ENCODE results near the gene DNAJC22. TPM values are rescaled to one million over a fixed set of nuclear protein-coding genes. Genes with fewer than 3 reads are reported as not detected.

Gene DNAJC22
- total and polyA plus RNA-seq, 9 of the 15 experiments (the other 6 are each of a cell fraction or from before 2014, with no cell fraction given) = 0.10 to 1.2 (median 0.47) TPM

DNA sequence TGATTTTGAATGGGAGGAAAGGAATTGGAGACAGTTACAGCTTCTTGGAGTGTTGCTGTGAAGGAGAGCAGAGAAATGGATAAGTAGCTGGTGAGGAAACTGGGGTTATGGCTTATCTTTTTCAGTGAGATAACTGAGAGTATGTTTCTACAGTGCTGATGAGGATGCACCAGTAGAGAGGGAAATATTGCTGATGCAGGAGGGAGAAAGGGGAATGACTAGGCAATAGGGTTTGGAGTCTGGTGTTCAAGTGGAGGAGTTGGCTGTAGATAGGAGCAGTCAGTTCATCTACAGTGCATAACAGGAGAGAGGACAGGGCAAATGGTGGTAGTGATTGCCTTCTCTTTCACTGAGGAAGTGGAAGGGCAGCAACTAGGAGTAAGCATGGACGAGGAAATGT, 53.6 kb downstream of the DNAJC22 start (continued):
- TF ChIP-seq, protein P1, sequence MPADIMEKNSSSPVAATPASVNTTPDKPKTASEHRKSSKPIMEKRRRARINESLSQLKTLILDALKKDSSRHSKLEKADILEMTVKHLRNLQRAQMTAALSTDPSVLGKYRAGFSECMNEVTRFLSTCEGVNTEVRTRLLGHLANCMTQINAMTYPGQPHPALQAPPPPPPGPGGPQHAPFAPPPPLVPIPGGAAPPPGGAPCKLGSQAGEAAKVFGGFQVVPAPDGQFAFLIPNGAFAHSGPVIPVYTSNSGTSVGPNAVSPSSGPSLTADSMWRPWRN (IDR thresholded peaks at IDR 0.05; ENCODE audit: low read depth) = no peak
- TF ChIP-seq HMBOX1 (IDR thresholded peaks at IDR 0.05) = peak; percentile 65
- TF ChIP-seq RBM22 (IDR thresholded peaks at IDR 0.05; ENCODE audit: low read depth, low read length, poor library complexity, severe bottlenecking) = no peak
- TF ChIP-seq MLLT1 (IDR thresholded peaks at IDR 0.05) = 0 out of 4 replicates have a peak, but pooled peaks of 1 of the 2 experiments have one; percentile 20
- TF ChIP-seq CBFA2T3 (IDR thresholded peaks at IDR 0.05) = peak; percentile 41; the same call in 1 of the 2 replicates
- no peak for TF ChIP-seq KLF1 (tag; IDR thresholded peaks at IDR 0.05)
- no peak for TF ChIP-seq RB1 (IDR thresholded peaks at IDR 0.05; ENCODE audit: low read depth)
- no peak for TF ChIP-seq HIVEP1 (CRISPR knock-in tag; IDR thresholded peaks at IDR 0.05)
- TF ChIP-seq ZNF57 (CRISPR knock-in tag; IDR thresholded peaks at IDR 0.05) = no peak
- TF ChIP-seq SMARCE1 (IDR thresholded peaks at IDR 0.05) = peak; percentile 76; the same call in 1 of the 2 replicates
- no peak for TF ChIP-seq SMAD4 (CRISPR knock-in tag; conservative IDR thresholded peaks at IDR 0.05)
- peak; percentile 98 for TF ChIP-seq MAFG (tag; conservative IDR thresholded peaks at IDR 0.05)
- peak; percentile 61 for TF ChIP-seq JUND (IDR thresholded peaks at IDR 0.05; ENCODE audit: borderline replicate concordance, low read depth, low read length)
- TF ChIP-seq JUND (tag; IDR thresholded peaks at IDR 0.05; ENCODE audit: borderline replicate concordance, low read depth, low read length) = peak; percentile 61; the same call in 1 of the 3 replicates
- TF ChIP-seq, protein P2, sequence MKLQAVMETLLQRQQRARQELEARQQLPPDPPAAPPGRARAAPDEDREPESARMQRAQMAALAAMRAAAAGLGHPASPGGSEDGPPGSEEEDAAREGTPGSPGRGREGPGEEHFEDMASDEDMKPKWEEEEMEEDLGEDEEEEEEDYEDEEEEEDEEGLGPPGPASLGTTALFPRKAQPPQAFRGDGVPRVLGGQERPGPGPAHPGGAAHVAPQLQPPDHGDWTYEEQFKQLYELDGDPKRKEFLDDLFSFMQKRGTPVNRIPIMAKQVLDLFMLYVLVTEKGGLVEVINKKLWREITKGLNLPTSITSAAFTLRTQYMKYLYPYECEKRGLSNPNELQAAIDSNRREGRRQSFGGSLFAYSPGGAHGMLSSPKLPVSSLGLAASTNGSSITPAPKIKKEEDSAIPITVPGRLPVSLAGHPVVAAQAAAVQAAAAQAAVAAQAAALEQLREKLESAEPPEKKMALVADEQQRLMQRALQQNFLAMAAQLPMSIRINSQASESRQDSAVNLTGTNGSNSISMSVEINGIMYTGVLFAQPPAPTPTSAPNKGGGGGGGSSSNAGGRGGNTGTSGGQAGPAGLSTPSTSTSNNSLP (IDR thresholded peaks at IDR 0.05; ENCODE audit: borderline replicate concordance, low read depth, low read length) = no peak
- no peak for TF ChIP-seq ZNF76 (CRISPR knock-in tag; IDR thresholded peaks at IDR 0.05; ENCODE audit: borderline replicate concordance)
- no peak for TF ChIP-seq ETV6 (IDR thresholded peaks at IDR 0.05; ENCODE audit: borderline replicate concordance in 1 of 2, low read depth in 2 of 2, low read length in 1 of 2)
- no peak for TF ChIP-seq ETV6 (CRISPR knock-in tag; IDR thresholded peaks at IDR 0.05; ENCODE audit: borderline replicate concordance)
- TF ChIP-seq EP300 (IDR thresholded peaks at IDR 0.05; ENCODE audit: low read length) = peak; percentile 65
- no peak for TF ChIP-seq RBM17 (IDR thresholded peaks at IDR 0.05; ENCODE audit: borderline replicate concordance, low read depth, low read length)
- TF ChIP-seq MTA1 (IDR thresholded peaks at IDR 0.05; ENCODE audit: borderline replicate concordance) = peak; percentile 80; the same call in 1 of the 2 replicates
- TF ChIP-seq TSC22D4 (tag; IDR thresholded peaks at IDR 0.05) = no peak
- TF ChIP-seq PHF8 (IDR thresholded peaks at IDR 0.05; ENCODE audit: borderline replicate concordance, low read length) = no peak
- peak; percentile 83 for TF ChIP-seq SMARCA4 (IDR thresholded peaks at IDR 0.05)
- TF ChIP-seq FOXK1 (CRISPR knock-in tag; IDR thresholded peaks at IDR 0.05; ENCODE audit: borderline replicate concordance) = no peak
- peak; percentile 95 for TF ChIP-seq HDAC2 (IDR thresholded peaks at IDR 0.05)
- no peak for TF ChIP-seq ZNF77 (CRISPR knock-in tag; IDR thresholded peaks at IDR 0.05)
- TF ChIP-seq ZNF263 (CRISPR knock-in tag; IDR thresholded peaks at IDR 0.05; ENCODE audit: borderline replicate concordance) = no peak
